ENCODE measurements around the gene ADCY9. TPM values are rescaled to one million over a fixed set of nuclear protein-coding genes. Genes with fewer than 3 reads are reported as not detected.
"Not testable (repeated sequence)": the region's sequence is repeated elsewhere in the genome, so short reads cannot be mapped to it uniquely, and the experiment has no call there.

The ADCY9 gene
- total RNA-seq, 1 donor from 2014 or later, result 30.4 TPM

DNA sequence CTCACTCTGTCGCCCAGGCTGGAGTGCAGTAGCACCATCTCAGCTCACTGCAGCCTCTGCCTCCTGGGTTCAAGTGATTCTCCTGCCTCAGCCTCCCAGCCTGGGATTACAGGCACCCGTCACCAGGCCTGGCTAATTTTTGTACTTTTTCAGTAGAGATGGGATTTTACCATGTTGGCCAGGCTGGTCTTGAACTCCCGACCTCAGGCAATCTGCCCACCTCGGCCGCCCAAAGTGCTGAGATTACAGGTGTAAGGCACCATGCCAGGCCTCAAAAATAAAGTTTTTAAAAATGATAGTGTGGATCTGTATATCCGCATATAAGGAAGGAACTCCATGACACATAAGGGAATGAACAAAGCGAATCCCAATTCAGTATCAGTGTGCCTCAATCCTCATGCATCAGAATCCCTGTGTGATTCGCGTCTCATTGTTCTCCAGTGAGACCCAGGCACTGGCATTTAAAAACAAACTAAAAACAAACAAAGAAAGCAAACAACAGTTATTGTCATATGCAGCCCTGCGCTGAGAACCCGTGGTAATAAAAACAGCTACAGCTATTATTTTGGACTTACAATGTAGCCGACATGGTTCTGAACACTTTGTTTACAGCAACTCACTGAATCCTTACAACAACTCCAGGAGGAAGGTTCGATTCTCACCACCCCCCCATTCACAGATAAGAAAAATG, 181.6 kb downstream of the ADCY9 start:
- Mint-ChIP-seq H3K27ac (ENCODE audit: unreplicated experiment) (no peak overlapping the region), H3K9me3 (ENCODE audit: unreplicated experiment) (no peaks in the 10 kb centered on the region), H3K4me3 (ENCODE audit: unreplicated experiment) (no peak overlapping the region), H3K36me3 (ENCODE audit: unreplicated experiment) (no peaks in the 10 kb centered on the region), H3K4me1 (ENCODE audit: low read depth, unreplicated experiment) (no peaks in the 10 kb centered on the region), H3K27me3 (ENCODE audit: unreplicated experiment) (no peaks in the 10 kb centered on the region)
- TF ChIP-seq, protein P1, sequence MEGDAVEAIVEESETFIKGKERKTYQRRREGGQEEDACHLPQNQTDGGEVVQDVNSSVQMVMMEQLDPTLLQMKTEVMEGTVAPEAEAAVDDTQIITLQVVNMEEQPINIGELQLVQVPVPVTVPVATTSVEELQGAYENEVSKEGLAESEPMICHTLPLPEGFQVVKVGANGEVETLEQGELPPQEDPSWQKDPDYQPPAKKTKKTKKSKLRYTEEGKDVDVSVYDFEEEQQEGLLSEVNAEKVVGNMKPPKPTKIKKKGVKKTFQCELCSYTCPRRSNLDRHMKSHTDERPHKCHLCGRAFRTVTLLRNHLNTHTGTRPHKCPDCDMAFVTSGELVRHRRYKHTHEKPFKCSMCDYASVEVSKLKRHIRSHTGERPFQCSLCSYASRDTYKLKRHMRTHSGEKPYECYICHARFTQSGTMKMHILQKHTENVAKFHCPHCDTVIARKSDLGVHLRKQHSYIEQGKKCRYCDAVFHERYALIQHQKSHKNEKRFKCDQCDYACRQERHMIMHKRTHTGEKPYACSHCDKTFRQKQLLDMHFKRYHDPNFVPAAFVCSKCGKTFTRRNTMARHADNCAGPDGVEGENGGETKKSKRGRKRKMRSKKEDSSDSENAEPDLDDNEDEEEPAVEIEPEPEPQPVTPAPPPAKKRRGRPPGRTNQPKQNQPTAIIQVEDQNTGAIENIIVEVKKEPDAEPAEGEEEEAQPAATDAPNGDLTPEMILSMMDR (IDR thresholded peaks at IDR 0.05; ENCODE audit: partially characterized antibody, unreplicated experiment), result no peak
- DNase-seq, result no peak

DNA sequence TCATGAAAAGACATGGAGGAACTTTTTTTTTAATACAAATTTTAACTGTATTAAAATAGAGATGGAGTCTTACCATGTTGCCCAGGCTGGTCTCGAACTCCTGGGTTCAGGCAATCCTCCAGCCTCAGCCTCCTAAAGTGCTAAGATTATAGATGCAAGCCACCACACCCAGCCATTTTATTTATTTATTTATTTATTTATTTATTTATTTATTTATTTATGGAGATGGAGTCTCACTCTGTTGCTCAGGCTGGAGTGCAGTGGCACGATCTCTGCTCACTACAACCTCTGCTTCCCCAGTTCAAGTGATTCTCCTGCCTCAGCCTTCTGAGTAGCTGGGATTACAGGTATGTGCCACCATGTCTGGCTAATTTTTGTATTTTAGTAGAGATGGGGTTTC, 189.1 kb downstream of the ADCY9 start:
- not testable (repeated sequence) for H3K4me3 Mint-ChIP-seq (ENCODE audit: unreplicated experiment); DNase-seq; H3K9me3 Mint-ChIP-seq (ENCODE audit: unreplicated experiment)

GRCh38 chr16:3924763-3925162, 191.5 kb downstream of the ADCY9 start:
- TF ChIP-seq, protein P1 (IDR thresholded peaks at IDR 0.05; ENCODE audit: partially characterized antibody, unreplicated experiment), result no peak
- Mint-ChIP-seq H3K27me3 (ENCODE audit: unreplicated experiment) (peaks cover 2% of the 10 kb centered on the region), H3K4me3 (ENCODE audit: unreplicated experiment) (no peak overlapping the region), H3K4me1 (ENCODE audit: low read depth, unreplicated experiment) (peaks cover 2% of the 10 kb centered on the region), H3K36me3 (ENCODE audit: unreplicated experiment) (peaks cover 8% of the 10 kb centered on the region), H3K9me3 (ENCODE audit: unreplicated experiment) (peaks cover 9% of the 10 kb centered on the region), H3K27ac (ENCODE audit: unreplicated experiment) (no peak overlapping the region)
- no peak for DNase-seq

More for the DNA sequence above, 189.1 kb downstream of the ADCY9 start:
- H3K36me3 Mint-ChIP-seq (ENCODE audit: unreplicated experiment); H3K4me1 Mint-ChIP-seq (ENCODE audit: low read depth, unreplicated experiment); H3K27me3 Mint-ChIP-seq (ENCODE audit: unreplicated experiment); H3K27ac Mint-ChIP-seq (ENCODE audit: unreplicated experiment): not testable (repeated sequence)

- Mint-ChIP-seq H3K36me3 (ENCODE audit: unreplicated experiment) (peaks cover 20% of the 10 kb centered on the region), H3K9me3 (ENCODE audit: unreplicated experiment) (peaks cover 16% of the 10 kb centered on the region), H3K27ac (ENCODE audit: unreplicated experiment) (no peak overlapping the region), H3K4me3 (ENCODE audit: unreplicated experiment) (no peak overlapping the region), H3K27me3 (ENCODE audit: unreplicated experiment) (peaks cover 2% of the 10 kb centered on the region), H3K4me1 (ENCODE audit: low read depth, unreplicated experiment) (peaks cover 2% of the 10 kb centered on the region)
- no peak for DNase-seq
- TF ChIP-seq, protein P1 (IDR thresholded peaks at IDR 0.05; ENCODE audit: partially characterized antibody, unreplicated experiment), result no peak
Observed at GRCh38 chr16:3922241-3922640, 194.0 kb downstream of the ADCY9 start.

- Mint-ChIP-seq H3K27me3 (ENCODE audit: unreplicated experiment) (peaks cover 2% of the 10 kb centered on the region), H3K4me3 (ENCODE audit: unreplicated experiment) (no peak overlapping the region), H3K9me3 (ENCODE audit: unreplicated experiment) (peaks cover 21% of the 10 kb centered on the region), H3K4me1 (ENCODE audit: low read depth, unreplicated experiment) (no peaks in the 10 kb centered on the region), H3K36me3 (ENCODE audit: unreplicated experiment) (peaks cover 20% of the 10 kb centered on the region), H3K27ac (ENCODE audit: unreplicated experiment) (no peak overlapping the region)
- DNase-seq, result no peak
- TF ChIP-seq, protein P1 (IDR thresholded peaks at IDR 0.05; ENCODE audit: partially characterized antibody, unreplicated experiment), result no peak
Observed at GRCh38 chr16:3920206-3920605, 196.0 kb downstream of the ADCY9 start.
